A549 (cell line): Measurements from ENCODE around the gene KCNIP4. TPM values are rescaled to one million over a fixed set of nuclear protein-coding genes. Genes with fewer than 3 reads are reported as not detected.

Experiments
- ATAC-seq, 2 experiments: fragments of 200-7000 bp in 1 of 2; fragments of >200 bp in 1 of 2; cut with Nextera tagmentation in 1 of 2; cut with Tn5 transposase in 1 of 2; 3 replicates each; pipeline versions ENCODE4 v1.8.0 to v1.9.1; 2018 to 2020; ENCODE audit warnings: mild to moderate bottlenecking in 1 of 2, moderate library complexity in 1 of 2
- CTCF ChIA-PET: fragments of 300-600 bp; sonication (Branson Sonifier 250); formaldehyde crosslinking; extraction: SDS; loops from one replicate; lab custom pipeline; 2021; ENCODE audit warnings: antibody characterized with exemption, inconsistent platforms; lab: Yijun Ruan, JAX
- POLR2A ChIA-PET: fragments of 350-600 bp; formaldehyde crosslinking; extraction: SDS; loops from one replicate; lab custom pipeline; 2021; ENCODE audit warnings: antibody characterized with exemption, inconsistent platforms; lab: Yijun Ruan, JAX
- DNase-seq, 2 experiments: peaks; one replicate each; pipeline versions ENCODE4 v3.0.0 to v3.0.0-alpha.2; 2011 to 2016; ENCODE audit warnings: low read depth in 1 of 2, low spot score in 1 of 2
- FAIRE-seq: peaks from 2 replicates; lab custom pipeline; 2011; peaks lifted over from hg19 to GRCh38; lab: Jason Lieb, UNC
- H3K27ac ChIP-seq, 2 experiments: fragments of >200 bp; sonication (Bioruptor Twin); formaldehyde crosslinking; 3 replicates each; pipeline ENCODE4 v1.5.1; 2016 to 2017
- H3K4me1 ChIP-seq: fragments of >200 bp; sonication (Bioruptor Twin); formaldehyde crosslinking; 3 replicates; pipeline ENCODE4 v1.6.1; 2016
- H3K4me2 ChIP-seq: fragments of >200 bp; sonication (Bioruptor Twin); formaldehyde crosslinking; 3 replicates; pipeline ENCODE4 v1.6.1; 2016
- H3K4me3 ChIP-seq: fragments of >200 bp; sonication (Bioruptor Twin); formaldehyde crosslinking; 3 replicates; pipeline ENCODE4 v1.5.1; 2016
- H3K9me3 ChIP-seq: fragments of >200 bp; sonication (Bioruptor Twin); formaldehyde crosslinking; 3 replicates; pipeline ENCODE4 v1.6.1; 2016
- BHLHE40 ChIP-seq: IDR thresholded peaks from 2 replicates; pipeline ENCODE4 v1.6.1; 2012; ENCODE audit warnings: low read depth, low read length, inconsistent platforms
- CHD2 ChIP-seq: fragments of 150-350 bp; IDR thresholded peaks from 2 replicates; pipeline ENCODE4 v1.6.1; 2014; ENCODE audit warnings: low read length; ENCODE audit not compliant: partially characterized antibody
- EHF ChIP-seq: fragments of 250-450 bp; sonication (Bioruptor Pico); IDR thresholded peaks from 2 replicates; pipeline ENCODE4 v1.5.0; 2020; ENCODE audit warnings: mild to moderate bottlenecking
- EP300 ChIP-seq, 2 experiments: fragments of >200 bp; sonication (Bioruptor Twin); formaldehyde crosslinking; IDR thresholded peaks; 2 replicates in 1 of 2; 3 replicates in 1 of 2; pipeline ENCODE4 v1.6.1; 2016 to 2017
- FOSB ChIP-seq: fragments of 250-450 bp; sonication (Bioruptor Pico); IDR thresholded peaks from 2 replicates; pipeline ENCODE4 v1.5.0; 2020; ENCODE audit warnings: mild to moderate bottlenecking, moderate library complexity
- FOXS1 ChIP-seq: fragments of 250-450 bp; sonication (Bioruptor Pico); IDR thresholded peaks from 2 replicates; pipeline ENCODE4 v1.5.0; 2020; ENCODE audit warnings: mild to moderate bottlenecking, moderate library complexity
- GATA3 ChIP-seq: IDR thresholded peaks from 2 replicates; pipeline ENCODE4 v1.6.1; 2012; ENCODE audit warnings: borderline replicate concordance
- HDAC2 ChIP-seq: fragments of 200-600 bp; sonication (generic); IDR thresholded peaks from 2 replicates; pipeline ENCODE4 v1.6.1; 2016
- HEYL ChIP-seq: fragments of 250-450 bp; sonication (Bioruptor Pico); IDR thresholded peaks from 2 replicates; pipeline ENCODE4 v1.8.0; 2021; ENCODE audit warnings: mild to moderate bottlenecking, moderate library complexity
- HOXB13 ChIP-seq: fragments of 250-450 bp; sonication (Bioruptor Pico); IDR thresholded peaks from 2 replicates; pipeline ENCODE4 v1.5.0; 2020; ENCODE audit warnings: low read depth, mild to moderate bottlenecking, moderate library complexity
- JUNB ChIP-seq: fragments of >200 bp; sonication (Bioruptor Twin); formaldehyde crosslinking; IDR thresholded peaks from 2 replicates; pipeline ENCODE4 v1.6.1; 2016
- KDM5A ChIP-seq: fragments of 200-600 bp; sonication (generic); IDR thresholded peaks from 2 replicates; pipeline ENCODE4 v1.6.1; 2016; ENCODE audit warnings: antibody characterized with exemption, mild to moderate bottlenecking
- MAFK ChIP-seq: fragments of 450-650 bp; IDR thresholded peaks from 2 replicates; pipeline ENCODE4 v1.6.1; 2014; ENCODE audit not compliant: partially characterized antibody
- MAX ChIP-seq: IDR thresholded peaks from 2 replicates; pipeline ENCODE4 v1.6.1; 2012
- MAZ ChIP-seq: fragments of 150-350 bp; IDR thresholded peaks from 2 replicates; pipeline ENCODE4 v1.6.1; 2014; ENCODE audit warnings: antibody characterized with exemption, low read depth, low read length, borderline replicate concordance
- MYC ChIP-seq: IDR thresholded peaks from 2 replicates; pipeline ENCODE4 v1.6.1; 2012; ENCODE audit warnings: mild to moderate bottlenecking, inconsistent platforms, low read length, improper control_type of control experiment, borderline replicate concordance
- NFE2L2 ChIP-seq: fragments of 150-350 bp; conservative IDR thresholded peaks from 2 replicates; pipeline ENCODE4 v1.6.1; 2014; ENCODE audit warnings: low read length
- NPAS2 ChIP-seq: fragments of 250-450 bp; sonication (Bioruptor Pico); IDR thresholded peaks from 2 replicates; pipeline ENCODE4 v1.8.0; 2022; ENCODE audit warnings: mild to moderate bottlenecking, moderate library complexity, borderline replicate concordance
- NR3C1 ChIP-seq: fragments of >200 bp; sonication (Bioruptor Twin); formaldehyde crosslinking; IDR thresholded peaks from 3 replicates; pipeline ENCODE4 v1.6.1; 2017
- PHF8 ChIP-seq: fragments of 200-600 bp; sonication (generic); IDR thresholded peaks from 2 replicates; pipeline ENCODE4 v1.6.1; 2016; ENCODE audit warnings: low read depth, mild to moderate bottlenecking, antibody characterized with exemption, moderate library complexity, borderline replicate concordance
- POLR2A ChIP-seq: IDR thresholded peaks from 2 replicates; pipeline ENCODE4 v1.6.1; 2012; ENCODE audit warnings: mild to moderate bottlenecking, low read length
- POLR2AphosphoS2 ChIP-seq: conservative IDR thresholded peaks from 2 replicates; pipeline ENCODE4 v1.6.1; 2012; ENCODE audit warnings: low read length, improper control_type of control experiment, inconsistent platforms
- RNF2 ChIP-seq: fragments of 200-600 bp; sonication (generic); IDR thresholded peaks from 2 replicates; pipeline ENCODE4 v1.6.1; 2016; ENCODE audit warnings: low read depth, mild to moderate bottlenecking, antibody characterized with exemption, moderate library complexity, borderline replicate concordance
- SREBF2 ChIP-seq: fragments of 450-650 bp; IDR thresholded peaks from 2 replicates; pipeline ENCODE4 v1.6.1; 2014; ENCODE audit warnings: mild to moderate bottlenecking, moderate library complexity
- ZC3H11A ChIP-seq: fragments of 450-650 bp; IDR thresholded peaks from 2 replicates; pipeline ENCODE4 v1.6.1; 2014; ENCODE audit warnings: antibody characterized with exemption, mild to moderate bottlenecking
- ZFP36 ChIP-seq: fragments of 450-650 bp; IDR thresholded peaks from 2 replicates; pipeline ENCODE4 v1.6.1; 2014; ENCODE audit warnings: borderline replicate concordance; ENCODE audit not compliant: partially characterized antibody
- ZNF302 ChIP-seq: fragments of 250-450 bp; sonication (Bioruptor Pico); IDR thresholded peaks from 2 replicates; pipeline ENCODE4 v1.9.0; 2021; ENCODE audit warnings: inconsistent platforms, mild to moderate bottlenecking, moderate library complexity
- WGBS: methylation state at CpG from one replicate; pipeline ENCODE4 v1.1.6; 2017; ENCODE audit errors: missing lambda C conversion rate; 5-methylcytosine and 5-hydroxymethylcytosine counted together
- polyA plus RNA-seq, 4 experiments: library from polyadenylated mRNA; depleted of rRNA in 3 of 4; stranded (reverse); fragments of >200 nt; fragmentation: RNase III in 1 of 4; extraction: RNeasy Plus Mini Kit Qiagen cat#74134 plus additional on column Dnase treatment in 1 of 4; gene quantifications; 2 replicates in 3 of 4; 3 replicates in 1 of 4; pipeline ENCODE4 v1.2.3, GENCODE V29; 2011 to 2017
- TF ChIP-seq, protein P1 (sequence below): fragments of 450-650 bp; IDR thresholded peaks from 2 replicates; pipeline ENCODE4 v1.6.1; 2014; ENCODE audit warnings: antibody characterized with exemption
- TF ChIP-seq, protein P2 (sequence below): fragments of 200-600 bp; sonication (generic); IDR thresholded peaks from 2 replicates; pipeline ENCODE4 v1.6.1; 2016; ENCODE audit warnings: antibody characterized with exemption, mild to moderate bottlenecking, moderate library complexity
- TF ChIP-seq, protein P3 (sequence below): fragments of 150-350 bp; IDR thresholded peaks from 2 replicates; pipeline ENCODE4 v1.6.1; 2014; ENCODE audit warnings: low read depth, mild to moderate bottlenecking, low read length
- TF ChIP-seq, protein P4 (sequence below): fragments of >200 bp; sonication (Bioruptor Twin); formaldehyde crosslinking; IDR thresholded peaks from 3 replicates; pipeline ENCODE4 v1.6.1; 2016
- TF ChIP-seq, protein P5 (sequence below): IDR thresholded peaks from 2 replicates; pipeline ENCODE4 v1.6.1; 2012
- TF ChIP-seq, protein P6 (sequence below): IDR thresholded peaks from 2 replicates; pipeline ENCODE4 v1.6.1; 2012; ENCODE audit warnings: low read depth, borderline replicate concordance

KCNIP4 gene
- polyA plus RNA-seq, 2 of the 4 experiments (the other 2 are of a cell fraction): not detected

- 77% methylated on average over 1 of the region's 1 CpG for whole genome bisulfite sequencing
- no peaks in the 10 kb centered on the region for H3K4me1 ChIP-seq
- TF ChIP-seq FOSB (CRISPR knock-in tag) (no peak), ZFP36 (no peak), NFE2L2 (no peak), CHD2 (no peak), HDAC2 (no peak), POLR2AphosphoS2 (no peak), HOXB13 (CRISPR knock-in tag) (no peak), MAZ (no peak), SREBF2 (no peak), ZNF302 (no peak), HEYL (CRISPR knock-in tag) (no peak), ZC3H11A (no peak), JUNB (no peak), RNF2 (no peak), EP300 (IDR thresholded peaks at IDR 0.05) (no peak)
- TF ChIP-seq, protein P1, sequence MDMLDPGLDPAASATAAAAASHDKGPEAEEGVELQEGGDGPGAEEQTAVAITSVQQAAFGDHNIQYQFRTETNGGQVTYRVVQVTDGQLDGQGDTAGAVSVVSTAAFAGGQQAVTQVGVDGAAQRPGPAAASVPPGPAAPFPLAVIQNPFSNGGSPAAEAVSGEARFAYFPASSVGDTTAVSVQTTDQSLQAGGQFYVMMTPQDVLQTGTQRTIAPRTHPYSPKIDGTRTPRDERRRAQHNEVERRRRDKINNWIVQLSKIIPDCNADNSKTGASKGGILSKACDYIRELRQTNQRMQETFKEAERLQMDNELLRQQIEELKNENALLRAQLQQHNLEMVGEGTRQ: no peak
- TF ChIP-seq, protein P2, sequence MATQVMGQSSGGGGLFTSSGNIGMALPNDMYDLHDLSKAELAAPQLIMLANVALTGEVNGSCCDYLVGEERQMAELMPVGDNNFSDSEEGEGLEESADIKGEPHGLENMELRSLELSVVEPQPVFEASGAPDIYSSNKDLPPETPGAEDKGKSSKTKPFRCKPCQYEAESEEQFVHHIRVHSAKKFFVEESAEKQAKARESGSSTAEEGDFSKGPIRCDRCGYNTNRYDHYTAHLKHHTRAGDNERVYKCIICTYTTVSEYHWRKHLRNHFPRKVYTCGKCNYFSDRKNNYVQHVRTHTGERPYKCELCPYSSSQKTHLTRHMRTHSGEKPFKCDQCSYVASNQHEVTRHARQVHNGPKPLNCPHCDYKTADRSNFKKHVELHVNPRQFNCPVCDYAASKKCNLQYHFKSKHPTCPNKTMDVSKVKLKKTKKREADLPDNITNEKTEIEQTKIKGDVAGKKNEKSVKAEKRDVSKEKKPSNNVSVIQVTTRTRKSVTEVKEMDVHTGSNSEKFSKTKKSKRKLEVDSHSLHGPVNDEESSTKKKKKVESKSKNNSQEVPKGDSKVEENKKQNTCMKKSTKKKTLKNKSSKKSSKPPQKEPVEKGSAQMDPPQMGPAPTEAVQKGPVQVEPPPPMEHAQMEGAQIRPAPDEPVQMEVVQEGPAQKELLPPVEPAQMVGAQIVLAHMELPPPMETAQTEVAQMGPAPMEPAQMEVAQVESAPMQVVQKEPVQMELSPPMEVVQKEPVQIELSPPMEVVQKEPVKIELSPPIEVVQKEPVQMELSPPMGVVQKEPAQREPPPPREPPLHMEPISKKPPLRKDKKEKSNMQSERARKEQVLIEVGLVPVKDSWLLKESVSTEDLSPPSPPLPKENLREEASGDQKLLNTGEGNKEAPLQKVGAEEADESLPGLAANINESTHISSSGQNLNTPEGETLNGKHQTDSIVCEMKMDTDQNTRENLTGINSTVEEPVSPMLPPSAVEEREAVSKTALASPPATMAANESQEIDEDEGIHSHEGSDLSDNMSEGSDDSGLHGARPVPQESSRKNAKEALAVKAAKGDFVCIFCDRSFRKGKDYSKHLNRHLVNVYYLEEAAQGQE: no peak
- TF ChIP-seq, protein P3, sequence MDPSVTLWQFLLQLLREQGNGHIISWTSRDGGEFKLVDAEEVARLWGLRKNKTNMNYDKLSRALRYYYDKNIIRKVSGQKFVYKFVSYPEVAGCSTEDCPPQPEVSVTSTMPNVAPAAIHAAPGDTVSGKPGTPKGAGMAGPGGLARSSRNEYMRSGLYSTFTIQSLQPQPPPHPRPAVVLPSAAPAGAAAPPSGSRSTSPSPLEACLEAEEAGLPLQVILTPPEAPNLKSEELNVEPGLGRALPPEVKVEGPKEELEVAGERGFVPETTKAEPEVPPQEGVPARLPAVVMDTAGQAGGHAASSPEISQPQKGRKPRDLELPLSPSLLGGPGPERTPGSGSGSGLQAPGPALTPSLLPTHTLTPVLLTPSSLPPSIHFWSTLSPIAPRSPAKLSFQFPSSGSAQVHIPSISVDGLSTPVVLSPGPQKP: no peak
- TF ChIP-seq, protein P4, sequence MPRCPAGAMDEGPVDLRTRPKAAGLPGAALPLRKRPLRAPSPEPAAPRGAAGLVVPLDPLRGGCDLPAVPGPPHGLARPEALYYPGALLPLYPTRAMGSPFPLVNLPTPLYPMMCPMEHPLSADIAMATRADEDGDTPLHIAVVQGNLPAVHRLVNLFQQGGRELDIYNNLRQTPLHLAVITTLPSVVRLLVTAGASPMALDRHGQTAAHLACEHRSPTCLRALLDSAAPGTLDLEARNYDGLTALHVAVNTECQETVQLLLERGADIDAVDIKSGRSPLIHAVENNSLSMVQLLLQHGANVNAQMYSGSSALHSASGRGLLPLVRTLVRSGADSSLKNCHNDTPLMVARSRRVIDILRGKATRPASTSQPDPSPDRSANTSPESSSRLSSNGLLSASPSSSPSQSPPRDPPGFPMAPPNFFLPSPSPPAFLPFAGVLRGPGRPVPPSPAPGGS: no peak
- TF ChIP-seq, protein P5, sequence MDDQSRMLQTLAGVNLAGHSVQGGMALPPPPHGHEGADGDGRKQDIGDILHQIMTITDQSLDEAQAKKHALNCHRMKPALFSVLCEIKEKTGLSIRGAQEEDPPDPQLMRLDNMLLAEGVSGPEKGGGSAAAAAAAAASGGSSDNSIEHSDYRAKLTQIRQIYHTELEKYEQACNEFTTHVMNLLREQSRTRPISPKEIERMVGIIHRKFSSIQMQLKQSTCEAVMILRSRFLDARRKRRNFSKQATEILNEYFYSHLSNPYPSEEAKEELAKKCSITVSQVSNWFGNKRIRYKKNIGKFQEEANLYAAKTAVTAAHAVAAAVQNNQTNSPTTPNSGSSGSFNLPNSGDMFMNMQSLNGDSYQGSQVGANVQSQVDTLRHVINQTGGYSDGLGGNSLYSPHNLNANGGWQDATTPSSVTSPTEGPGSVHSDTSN: no peak
- no peaks in the 10 kb centered on the region for H3K9me3 ChIP-seq
- ChIA-PET CTCF (no interaction called here), POLR2A (no interaction called here)
- ATAC-seq (no peak), DNase-seq (no peak), FAIRE-seq (no peak)
- H3K27ac ChIP-seq: no peak overlapping the region
- H3K4me3 ChIP-seq: no peak overlapping the region
- H3K4me2 ChIP-seq: no peak overlapping the region
Measured at GRCh38 chr4:20813700-20814099, 1134.9 kb downstream of the KCNIP4 start.

DNA sequence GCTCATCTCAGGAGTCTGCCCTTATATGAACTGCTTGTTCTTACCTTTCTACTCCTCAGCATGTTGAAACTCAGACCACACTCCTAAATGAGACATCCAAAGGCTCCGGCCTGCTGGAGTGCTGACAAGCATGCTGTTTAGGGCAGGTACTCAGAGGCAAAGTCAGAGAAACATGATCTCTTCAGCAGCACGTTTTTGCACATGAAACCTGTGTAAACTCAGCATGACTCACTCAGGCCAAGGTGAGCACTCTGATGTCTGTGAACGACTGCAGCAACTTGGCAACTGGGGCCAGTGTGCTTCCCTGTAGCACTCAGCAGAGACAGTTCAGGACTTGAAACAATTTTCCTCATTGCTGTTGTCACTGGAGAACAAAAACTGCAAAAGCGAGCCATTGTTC lies 1138.8 kb downstream of the KCNIP4 start:
- H3K4me3 ChIP-seq: no peak overlapping the region
- no peaks in the 10 kb centered on the region for H3K4me1 ChIP-seq
- ChIA-PET CTCF (no interaction called here), POLR2A (no interaction called here)
- no peaks in the 10 kb centered on the region for H3K9me3 ChIP-seq
- DNase-seq (no peak), FAIRE-seq (no peak), ATAC-seq (no peak)
- 5% methylated on average over 2 of the region's 4 CpGs for WGBS
- no peak overlapping the region for H3K27ac ChIP-seq
- no peak overlapping the region for H3K4me2 ChIP-seq
- no peak for TF ChIP-seq MAX
- no peak for TF ChIP-seq PHF8
- no peak for TF ChIP-seq POLR2AphosphoS2
- no peak for TF ChIP-seq NPAS2
- no peak for TF ChIP-seq BHLHE40
- no peak for TF ChIP-seq HOXB13 (CRISPR knock-in tag)
- TF ChIP-seq, protein P6, sequence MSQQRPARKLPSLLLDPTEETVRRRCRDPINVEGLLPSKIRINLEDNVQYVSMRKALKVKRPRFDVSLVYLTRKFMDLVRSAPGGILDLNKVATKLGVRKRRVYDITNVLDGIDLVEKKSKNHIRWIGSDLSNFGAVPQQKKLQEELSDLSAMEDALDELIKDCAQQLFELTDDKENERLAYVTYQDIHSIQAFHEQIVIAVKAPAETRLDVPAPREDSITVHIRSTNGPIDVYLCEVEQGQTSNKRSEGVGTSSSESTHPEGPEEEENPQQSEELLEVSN: no peak
- no peak for TF ChIP-seq POLR2A
- TF ChIP-seq GATA3: no peak
- no peak for TF ChIP-seq NR3C1
- TF ChIP-seq MAFK: no peak
- no peak for TF ChIP-seq MYC
- TF ChIP-seq KDM5A: no peak
- no peak for TF ChIP-seq FOXS1 (CRISPR knock-in tag)
- TF ChIP-seq ZNF302: no peak
- TF ChIP-seq EHF (CRISPR knock-in tag): no peak
